ENCODE results near the gene MAD1L1.

MAD1L1 gene

DNA sequence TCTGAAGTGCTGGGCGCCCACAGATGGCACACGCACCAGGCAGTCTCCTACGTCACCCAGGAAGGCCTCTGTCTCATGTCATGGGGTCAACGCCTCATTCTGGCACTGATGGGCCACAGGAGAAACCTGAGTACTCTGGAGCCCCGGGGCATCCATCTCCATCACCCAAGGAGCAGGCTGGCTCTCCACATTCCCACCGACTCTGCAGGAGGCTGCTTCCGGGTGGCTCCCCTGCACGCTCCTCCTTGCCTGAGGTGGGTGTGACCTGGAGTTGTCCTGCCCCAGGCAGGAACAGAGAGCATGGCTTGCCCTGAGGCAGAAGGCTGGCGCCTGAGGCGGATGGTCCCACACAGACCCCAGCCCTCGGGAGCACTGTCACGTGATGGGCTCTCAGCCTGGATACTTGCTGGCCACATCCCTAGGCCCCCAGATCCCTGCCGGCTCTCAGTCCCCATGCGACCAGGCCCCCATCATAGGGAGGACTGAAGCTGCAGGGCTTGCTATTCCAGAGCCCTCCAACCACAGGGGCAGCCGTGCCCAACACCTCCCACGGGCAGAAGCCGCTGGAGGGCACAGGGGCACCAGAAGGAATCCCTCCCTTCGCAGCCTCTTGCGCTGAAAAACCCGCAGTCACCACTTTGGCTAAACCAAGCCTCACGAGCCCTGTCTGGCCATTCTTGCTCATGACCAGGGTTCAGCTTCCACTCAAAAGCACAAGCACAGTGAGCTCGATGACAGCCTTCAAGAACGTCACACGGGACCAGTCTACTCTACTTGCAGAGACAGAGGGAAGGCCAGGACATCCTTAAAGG, 80.7 kb downstream of the MAD1L1 start:
- DNase-seq, result no peak

DNA sequence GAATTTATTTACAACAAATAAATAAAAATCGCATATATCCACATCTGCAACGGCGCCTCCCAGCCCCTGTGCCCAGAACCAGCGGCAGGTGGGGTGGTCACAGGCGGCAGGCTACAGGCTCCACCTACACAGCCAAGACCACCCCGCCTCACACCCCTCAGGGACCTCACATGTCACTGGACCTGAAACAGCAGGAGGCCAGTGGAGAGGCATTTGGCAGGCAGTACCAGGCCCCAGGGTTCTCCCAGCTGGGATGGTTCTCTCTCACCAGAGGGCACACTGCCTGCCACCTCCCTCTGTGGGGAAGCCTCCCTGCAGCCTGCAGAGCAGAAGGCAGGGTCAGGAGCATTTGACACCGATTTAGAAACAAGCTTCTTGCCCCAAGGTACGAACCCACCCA, 81.5 kb downstream of the MAD1L1 start:
- no peak for DNase-seq

DNA sequence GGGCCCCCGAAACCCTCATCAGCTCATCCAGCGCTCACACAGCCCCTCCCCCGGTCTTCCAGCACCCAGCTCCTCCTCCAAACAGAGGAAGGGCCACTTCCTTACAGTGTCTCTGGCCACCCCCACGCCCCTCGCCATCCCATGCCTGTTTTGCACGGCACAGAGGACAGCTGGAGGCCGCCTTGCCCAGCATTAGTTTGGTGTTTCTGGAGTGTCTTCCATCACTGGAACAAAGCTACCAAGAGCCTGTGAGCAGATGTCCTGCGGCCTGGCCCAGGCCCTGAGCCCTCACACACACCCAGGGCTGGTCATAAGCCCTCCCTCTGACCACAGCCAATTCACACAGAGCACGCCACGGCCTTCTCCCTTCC, 82.3 kb downstream of the MAD1L1 start:
- DNase-seq, result no peak

DNA sequence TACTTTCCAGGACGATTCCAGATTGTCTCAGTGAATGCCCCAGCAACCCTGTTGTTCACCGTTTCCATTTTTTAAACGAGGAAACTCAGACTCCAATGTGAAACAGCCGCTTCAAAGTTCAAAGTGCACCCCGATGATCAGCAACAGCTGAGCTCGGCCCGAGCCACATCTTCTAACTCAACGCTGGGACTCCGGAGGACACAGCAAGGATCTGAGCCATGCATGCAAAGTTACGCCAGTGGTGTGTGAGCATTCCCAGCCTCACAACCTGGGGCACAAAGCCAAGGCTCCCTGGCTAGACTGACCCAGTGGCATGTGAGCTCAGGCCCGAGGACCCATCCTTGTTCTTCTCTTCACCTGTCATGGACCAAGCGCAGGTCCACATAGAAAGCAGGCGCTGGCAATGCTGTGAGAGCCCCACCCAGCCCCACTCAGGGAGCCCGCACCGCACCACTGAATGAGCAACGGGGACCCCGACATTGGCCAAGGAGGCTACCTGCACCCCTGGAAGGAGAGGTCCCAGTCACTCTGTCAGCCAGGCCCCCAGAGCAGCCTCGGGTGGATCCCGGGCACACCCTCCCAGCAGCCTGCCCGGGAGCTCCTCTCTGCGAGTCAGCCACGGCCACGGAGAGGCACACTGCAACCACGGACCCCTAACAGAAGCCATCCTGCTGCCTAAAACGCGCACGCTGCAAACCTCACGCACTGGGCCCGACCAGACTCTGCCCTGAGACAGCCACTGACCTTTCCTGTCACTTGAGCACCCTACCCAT, 82.9 kb downstream of the MAD1L1 start:
- no peak for DNase-seq

DNA sequence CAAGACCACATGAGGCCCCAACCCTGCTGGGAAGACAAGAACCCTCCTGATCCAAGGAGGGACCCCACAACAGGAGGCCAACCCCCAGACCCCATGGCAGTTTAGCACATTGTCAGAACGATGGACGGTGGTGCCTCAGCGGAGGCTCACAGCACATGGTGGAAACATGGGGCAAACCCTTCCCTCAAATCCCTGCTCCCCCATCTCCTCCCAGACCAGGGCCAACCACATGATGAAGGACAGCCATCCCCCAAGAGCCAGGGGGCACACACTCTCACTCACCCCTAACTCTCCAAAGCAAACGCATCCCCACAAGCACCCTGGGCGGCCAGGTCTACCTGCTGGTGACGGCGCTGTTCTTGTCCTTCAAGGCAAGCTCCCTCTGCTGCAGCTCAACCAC, 83.9 kb downstream of the MAD1L1 start:
- no peak for DNase-seq

DNA sequence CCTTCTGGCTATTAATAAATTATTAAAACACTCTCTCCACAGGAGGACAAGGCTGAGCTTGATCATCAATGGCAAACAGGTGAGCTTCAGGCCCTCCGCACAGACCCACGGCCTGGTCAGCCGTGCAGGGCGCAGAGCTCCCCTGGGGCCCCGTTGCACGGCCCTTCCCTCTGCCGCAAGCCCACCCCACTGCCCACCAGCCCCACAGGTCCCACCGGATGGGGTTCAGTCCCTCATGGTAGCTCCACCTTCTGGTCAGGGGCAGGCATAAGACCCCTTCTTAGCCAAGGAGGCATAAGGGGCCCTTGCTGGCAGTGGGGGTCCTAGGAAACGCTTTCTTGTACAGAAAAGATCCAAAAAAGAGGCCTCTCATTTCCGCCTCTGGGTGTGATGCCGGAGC, 84.6 kb downstream of the MAD1L1 start:
- DNase-seq, result no peak

DNA sequence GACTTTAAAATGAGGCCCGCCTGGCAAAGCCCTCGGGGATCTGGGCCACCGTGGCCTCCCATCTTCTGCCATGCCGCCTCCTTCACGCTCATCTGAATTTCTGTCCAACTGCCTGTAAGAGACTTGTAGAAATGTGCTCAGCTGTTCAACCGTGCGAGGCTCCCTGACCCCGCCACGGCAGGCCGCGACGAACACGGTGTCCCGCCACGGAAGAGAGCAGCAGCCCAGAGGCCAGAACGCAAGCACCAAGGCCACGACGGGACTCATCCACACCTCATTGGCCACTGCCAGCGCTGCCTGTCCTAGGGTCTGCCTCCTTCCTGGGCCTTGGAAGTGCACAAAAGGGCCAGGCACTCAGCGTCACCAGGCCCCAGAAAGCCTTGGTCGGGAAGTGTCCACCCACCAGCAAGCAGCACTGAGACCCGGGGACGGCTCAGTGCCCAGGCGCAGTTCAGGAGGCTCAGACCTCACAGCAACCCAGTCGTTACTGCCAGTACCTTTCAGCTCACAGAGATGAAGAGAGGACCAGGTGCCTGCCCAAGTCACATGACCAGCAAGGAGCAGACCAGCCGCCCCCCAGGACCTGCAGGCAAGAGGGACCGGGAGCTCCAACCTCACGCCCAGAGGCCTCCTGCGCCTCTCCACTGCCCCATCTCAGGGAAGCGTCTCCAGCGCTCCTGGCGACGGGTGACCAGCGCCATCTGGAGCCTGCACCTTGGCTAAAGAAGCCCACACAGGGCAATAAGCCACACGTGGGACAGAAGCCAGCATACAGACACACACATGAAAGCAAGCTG, 85.9 kb downstream of the MAD1L1 start:
- no peak for DNase-seq

DNA sequence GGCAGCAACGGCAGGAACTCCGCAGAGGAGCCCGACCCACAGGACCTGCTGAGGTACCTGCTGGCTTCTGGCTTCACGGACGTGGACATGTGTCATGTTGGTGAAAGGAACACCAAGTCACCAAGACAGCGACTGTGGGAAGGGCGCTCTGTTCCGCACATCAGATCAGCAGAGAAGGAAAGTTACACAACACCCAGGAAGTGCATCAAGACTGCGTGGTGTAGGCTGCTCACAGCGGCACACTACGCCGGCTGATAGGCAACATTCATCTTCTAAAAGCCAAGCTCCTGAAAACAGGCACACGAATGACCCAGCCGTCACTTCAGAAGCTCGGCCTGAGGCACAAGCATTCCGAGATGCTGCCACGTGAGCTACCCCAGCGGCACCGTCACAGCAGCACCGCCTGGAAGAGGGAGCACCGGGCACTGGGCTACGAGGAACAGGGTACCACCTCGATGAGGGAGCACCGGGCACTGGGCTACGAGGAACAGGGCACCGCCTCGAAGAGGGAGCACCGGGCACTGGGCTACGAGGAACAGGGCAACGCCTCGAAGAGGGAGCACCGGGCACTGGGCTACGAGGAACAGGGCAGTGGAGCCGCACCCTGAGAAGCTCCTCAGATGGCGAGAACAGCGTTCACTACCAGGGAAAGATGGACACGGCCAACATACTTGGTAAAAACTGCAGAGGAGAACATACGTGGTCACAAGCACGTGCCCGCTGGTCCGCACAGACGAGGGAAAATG, 86.7 kb downstream of the MAD1L1 start:
- no peak for DNase-seq

DNA sequence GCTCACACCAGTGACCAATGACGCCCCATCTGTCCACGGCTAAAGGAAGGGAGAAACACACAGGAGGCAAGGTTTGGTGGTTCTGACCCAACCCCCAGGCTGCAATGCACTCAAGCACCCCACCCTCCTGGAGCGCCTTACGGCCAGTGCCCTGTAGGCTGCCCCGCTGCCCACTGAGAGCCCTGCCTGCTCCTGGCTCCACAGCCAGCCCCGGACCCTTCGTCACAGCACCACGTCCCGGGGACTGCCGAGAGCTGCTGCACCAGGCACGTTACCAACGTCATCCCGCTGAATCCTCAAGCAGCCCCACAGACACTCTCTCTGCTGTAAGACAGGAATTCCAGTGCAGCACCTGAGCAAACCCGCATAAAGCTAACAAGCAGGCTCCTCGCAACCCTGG, 87.8 kb downstream of the MAD1L1 start:
- no peak for DNase-seq

DNA sequence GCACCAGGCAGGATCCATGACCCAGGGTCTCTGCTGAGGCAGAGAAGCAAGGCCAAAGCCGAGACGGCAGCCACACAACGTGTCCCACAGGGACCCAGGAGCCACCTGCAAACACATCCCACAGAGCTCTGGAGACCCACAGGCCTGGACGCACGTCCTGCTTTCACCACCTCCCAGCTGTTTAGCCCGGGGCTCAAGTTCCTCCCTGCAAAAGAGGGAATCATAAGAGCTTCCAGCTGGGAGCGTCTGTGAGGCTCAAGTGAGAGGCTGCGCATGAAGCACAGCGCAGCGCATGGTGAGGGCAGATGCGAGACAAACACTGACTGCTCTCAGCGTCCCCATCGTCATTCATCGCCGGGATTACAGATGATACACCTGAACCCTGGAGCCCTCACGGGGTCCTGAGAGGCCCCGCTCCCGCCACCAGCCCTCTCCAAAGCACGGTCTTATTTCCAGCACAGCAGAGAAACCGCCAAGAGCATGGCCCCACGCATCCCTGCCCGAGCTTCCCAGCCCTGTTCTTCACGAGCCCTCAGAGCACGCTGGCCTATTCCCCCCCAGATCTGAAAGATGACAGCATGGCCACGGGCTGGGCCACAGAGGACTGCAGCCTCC, 88.7 kb downstream of the MAD1L1 start:
- no peak for DNase-seq

DNA sequence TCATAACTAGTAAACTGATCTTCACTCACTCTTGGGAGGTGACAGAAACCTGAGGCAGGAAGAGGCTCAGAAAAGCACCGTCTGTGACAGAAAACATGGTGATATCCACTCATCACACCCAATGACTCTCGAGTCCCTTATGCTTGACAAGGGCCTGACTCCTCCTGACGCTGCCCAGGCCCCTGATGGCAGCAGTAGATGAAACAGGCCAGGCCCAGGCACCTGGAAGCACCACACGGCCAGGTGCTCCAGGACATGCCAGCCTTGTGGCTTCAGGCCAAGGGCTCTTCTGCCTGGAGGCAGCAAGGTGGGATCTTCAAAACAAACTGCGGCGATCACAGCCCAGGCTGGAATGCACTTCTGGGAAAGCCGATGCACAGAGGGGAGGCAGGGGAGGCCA, 89.3 kb downstream of the MAD1L1 start:
- no peak for DNase-seq

DNA sequence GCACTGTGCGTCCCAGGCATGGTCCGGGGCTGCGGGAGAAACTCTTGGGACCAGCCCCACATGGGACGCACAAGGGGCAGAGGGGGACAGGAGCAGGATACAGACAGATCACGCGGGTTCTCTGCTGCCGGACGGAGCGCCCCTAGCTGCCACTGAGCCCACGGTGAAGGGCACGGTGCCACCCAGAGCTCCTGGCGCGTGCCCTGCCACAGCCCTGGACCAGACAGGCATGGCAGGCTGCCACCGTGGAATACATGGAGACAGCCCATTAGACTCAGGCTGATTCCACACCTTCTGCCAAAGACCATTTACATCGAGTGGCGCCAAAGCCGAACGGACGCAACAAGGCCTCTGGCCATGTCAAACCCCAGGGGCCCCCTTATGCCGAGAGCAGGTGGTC, 90.4 kb downstream of the MAD1L1 start:
- DNase-seq, result no peak

DNA sequence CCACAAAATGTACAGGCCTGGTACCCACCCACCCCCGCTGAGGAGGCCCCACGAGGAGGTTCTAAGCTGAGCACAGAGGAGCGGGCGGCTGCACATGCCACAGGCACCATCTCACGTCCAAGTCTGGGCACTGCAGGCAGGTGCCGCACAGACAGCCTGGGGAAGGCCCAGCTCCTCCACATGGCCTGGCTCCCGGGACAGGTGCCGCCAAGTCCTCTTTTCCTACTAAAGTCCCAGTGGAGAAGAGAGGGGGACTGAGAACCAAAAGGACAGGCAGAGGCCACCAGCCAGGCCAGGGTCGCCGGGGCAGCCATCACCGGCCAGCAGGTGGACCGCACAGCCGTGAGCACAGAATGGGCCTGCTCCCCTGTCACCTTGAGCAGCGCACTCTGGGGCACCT, 91.1 kb downstream of the MAD1L1 start:
- no peak for DNase-seq

DNA sequence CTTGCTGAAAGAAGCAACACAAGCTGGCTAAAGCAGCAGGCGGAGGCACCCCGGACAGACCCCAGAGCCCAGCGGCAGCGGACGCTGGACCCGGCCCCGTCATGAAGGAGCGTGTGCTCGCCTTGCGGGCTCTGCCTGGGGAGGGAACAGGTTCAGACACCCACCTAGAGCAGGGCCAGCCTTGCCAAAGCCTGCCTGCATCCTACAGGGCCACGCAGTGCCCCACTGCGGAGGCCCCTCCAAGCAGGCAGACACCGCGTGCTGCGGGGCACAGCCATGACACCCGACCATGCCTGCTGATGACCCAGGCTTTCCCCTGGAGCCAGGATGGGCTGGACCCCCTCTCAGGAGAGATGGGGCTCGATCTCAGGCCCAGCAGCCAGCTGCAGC, 91.7 kb downstream of the MAD1L1 start:
- DNase-seq, result no peak

DNA sequence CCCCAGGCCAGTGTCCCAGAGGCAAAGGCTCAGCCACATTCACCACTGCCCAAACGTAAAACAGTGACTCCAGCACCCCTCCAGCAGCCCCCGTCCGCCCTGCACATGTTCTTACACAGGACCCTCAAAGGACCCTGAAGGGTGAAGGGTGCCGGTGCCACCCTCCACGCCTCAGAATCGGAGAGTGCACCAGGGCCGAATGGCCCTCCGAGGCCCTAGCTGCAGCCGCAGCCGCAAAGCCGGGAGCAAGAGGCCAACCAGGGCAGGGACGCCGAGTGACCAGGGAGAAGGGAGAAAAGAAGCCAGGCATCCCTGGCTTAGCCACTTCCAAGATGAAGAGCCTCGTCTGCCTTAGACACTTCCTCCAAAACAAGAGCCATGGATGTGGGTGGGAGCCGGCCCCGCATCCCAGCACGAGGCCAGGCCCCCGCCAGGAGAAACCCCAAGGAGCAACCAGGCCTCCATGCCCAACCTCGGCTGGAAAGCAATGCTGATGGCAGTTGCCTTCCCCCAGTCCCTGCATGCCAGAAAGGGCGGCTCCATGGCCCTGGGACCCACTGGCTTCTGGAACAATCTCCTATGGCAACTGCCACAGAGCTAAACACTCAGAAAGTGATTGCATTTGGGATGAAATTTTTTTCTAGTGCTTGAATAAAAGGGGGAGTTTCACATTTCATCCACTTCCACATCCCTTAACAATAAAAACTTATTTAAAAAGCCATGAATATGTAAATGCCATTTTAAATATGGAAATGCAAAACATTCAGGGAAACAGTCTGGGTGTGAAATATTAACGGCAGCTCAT, 92.3 kb downstream of the MAD1L1 start:
- no peak for DNase-seq

DNA sequence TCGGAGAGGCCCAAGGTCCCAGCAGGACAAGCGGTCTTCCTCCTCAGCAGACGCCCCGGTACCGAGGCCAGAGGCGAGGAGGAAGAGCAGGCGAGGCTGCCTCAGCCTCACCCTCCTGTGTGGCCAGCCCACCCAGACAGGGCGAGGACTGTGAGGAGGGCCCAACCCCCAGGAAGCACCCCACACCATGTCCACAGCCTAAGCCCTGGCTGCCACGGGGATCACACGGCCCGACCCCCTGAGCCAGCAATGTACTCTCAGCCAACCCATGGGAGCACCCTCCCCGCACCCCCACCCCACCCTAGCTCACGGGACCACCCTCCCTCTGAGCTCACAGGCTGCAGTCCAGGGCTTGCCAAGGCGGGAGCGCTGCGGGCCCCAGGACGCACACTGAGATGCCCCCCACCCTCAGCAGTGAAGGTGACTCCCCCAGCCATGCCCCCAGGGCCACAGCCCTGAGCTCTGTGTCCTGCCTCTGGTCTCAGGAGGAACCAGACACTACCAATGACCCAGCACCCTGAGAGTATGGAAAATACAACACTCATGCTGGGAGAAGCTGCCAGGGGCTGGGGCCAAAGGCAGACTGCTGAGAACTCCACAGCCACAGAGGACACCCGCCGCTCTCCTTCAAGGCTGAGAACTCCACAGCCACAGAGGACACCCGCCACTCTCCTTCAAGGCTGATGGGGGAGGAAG, 93.6 kb downstream of the MAD1L1 start:
- DNase-seq, result no peak

DNA sequence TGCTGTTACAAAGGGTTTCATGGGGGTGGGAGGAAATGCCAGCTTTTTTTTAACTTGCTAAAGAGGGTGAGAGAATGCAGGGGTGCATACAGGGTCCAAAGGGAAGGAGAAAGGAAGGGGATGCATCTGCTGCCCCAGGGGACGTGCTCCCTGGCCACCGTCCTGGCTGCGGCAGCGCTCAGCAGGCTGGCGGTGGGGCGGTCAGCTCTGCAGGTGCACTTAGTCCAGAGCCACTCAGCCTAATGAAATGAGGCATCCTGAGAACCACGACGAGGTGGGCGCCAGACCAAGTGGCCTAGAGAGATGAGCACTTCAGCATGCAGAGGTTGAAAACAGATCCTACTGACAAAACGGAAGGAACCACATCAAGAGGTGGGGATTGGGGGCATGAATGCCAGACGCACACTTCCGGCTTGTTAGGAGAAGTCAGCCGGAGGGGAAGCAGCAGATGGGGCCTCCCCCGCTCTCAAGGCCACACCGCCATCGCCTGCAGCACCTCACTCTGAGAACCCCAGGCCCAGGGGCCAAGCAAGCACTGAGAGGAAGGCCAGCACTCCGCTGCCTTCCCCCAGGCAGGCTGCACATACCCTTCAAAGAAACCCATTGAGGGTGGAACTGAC, 94.5 kb downstream of the MAD1L1 start:
- DNase-seq, result peak in 2 of 4 experiments; percentile 36 to 58

DNA sequence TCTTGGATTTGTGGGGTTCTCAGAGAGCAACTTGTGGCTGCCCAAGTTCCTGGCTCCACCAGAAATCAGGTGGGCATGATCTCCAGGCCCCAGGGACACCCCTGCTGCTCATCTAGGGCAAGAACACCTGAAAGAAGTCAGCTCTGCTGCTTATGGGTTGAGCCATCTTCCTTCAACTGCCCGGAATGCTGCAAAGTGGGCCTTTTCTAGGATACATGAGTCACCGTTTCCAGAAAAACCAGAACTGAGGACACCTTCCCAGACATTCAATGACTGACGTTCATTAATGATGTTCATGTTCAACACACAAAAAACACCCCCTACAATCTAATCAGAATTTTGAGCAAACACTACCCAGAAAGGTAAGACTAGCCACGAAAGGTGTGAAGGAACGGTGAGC, 98.0 kb downstream of the MAD1L1 start:
- DNase-seq, result no peak

DNA sequence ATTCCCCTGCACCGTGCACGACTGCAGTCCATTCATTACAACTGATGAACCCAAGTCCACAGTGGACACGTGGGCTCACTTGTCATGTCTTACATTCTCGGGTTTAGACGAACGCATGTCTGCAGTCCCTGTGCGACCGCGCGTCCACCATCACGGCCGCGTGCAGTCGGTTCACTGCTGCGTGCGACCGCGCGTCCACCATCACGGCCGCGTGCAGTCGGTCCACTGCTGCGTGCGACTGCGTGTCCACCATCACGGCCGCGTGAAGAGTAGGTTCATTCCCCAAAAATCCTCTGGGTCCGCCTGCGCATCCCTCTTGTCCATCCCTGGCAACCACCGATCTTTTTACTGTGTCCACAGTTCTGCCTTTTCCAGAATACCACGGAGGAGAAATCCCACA, 100.5 kb downstream of the MAD1L1 start:
- no peak for DNase-seq

DNA sequence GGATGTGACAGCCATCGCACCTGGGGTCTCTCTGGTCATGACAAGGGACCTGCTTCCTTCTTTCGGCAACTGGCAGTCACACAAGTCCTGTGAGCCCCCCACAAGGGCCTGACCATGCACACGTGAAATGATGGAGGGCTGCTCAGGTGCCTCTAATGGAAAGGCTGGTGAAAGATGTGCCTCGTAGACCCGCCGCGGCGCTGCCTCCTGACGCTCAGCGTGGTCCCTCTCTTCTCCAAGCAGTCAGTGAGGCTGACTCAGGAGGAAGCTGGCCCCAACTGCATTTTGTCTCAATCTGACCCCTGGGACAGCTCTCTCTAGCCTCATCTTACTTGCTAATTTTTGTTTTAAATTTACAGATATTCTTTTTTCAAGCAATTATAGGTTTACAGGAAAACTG, 100.9 kb downstream of the MAD1L1 start:
- no peak for DNase-seq

DNA sequence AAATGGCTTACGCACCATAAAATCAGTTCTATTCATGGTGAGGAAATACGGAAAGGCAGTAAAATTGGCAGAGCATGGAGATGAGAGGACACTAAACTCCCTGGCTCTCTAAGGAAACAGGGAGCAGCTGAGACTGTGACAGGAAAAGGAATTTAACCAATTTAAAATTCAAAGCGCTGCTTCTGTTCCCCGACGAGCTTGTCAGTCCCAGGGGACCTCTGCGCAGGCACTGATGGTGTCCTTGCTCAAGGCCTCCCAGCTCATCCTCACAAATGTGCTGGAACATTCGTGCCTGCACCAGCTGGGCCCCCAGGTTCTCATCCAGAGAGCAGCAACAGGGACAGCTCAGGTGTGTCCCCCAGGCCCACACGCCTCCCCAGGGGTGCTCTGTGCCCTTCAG, 101.4 kb downstream of the MAD1L1 start:
- DNase-seq, result no peak
